ENCODE measurements around the gene UBAP2.
"Not testable (repeated sequence)": the region's sequence is repeated elsewhere in the genome, so short reads cannot be mapped to it uniquely, and the experiment has no call there.

DNA sequence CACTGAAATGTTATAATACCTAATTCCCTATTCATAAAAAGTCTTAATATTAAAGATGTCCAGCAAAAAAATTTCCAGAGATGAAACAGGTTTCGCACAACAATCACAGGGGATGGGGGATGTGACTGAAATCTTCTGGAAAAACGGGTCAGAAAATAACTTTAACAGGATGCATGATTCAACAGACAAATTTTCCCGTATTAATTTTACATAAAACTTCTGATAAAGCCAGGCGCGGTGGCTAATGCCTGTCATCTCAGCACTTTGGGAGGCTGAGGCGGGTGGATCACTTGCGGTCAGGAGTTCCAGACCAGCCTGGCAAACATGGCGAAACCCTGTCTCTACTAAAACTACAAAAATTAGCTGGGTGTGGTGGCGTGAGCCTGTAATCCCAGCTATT is 24.2 kb downstream of the UBAP2 start:
- TF ChIP-seq POLR2A (IDR thresholded peaks at IDR 0.05; ENCODE audit: low read depth, low read length); JUN (IDR thresholded peaks at IDR 0.05; ENCODE audit: borderline replicate concordance, insufficient read depth, insufficient read length, low read depth); EZH2 (IDR thresholded peaks at IDR 0.05; ENCODE audit: borderline replicate concordance, low read depth, low read length, severe bottlenecking); POLR2AphosphoS5 (IDR thresholded peaks at IDR 0.05; ENCODE audit: insufficient read depth, low read depth, low read length); FOS (IDR thresholded peaks at IDR 0.05; ENCODE audit: borderline replicate concordance, insufficient read depth, low read length); MYC (IDR thresholded peaks at IDR 0.05; ENCODE audit: low read depth, low read length); GATA2 (IDR thresholded peaks at IDR 0.05; ENCODE audit: insufficient read depth, insufficient read length, low read depth, low read length): not testable (repeated sequence)
- TF ChIP-seq, protein P1, sequence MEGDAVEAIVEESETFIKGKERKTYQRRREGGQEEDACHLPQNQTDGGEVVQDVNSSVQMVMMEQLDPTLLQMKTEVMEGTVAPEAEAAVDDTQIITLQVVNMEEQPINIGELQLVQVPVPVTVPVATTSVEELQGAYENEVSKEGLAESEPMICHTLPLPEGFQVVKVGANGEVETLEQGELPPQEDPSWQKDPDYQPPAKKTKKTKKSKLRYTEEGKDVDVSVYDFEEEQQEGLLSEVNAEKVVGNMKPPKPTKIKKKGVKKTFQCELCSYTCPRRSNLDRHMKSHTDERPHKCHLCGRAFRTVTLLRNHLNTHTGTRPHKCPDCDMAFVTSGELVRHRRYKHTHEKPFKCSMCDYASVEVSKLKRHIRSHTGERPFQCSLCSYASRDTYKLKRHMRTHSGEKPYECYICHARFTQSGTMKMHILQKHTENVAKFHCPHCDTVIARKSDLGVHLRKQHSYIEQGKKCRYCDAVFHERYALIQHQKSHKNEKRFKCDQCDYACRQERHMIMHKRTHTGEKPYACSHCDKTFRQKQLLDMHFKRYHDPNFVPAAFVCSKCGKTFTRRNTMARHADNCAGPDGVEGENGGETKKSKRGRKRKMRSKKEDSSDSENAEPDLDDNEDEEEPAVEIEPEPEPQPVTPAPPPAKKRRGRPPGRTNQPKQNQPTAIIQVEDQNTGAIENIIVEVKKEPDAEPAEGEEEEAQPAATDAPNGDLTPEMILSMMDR (IDR thresholded peaks at IDR 0.05; ENCODE audit: extremely low read depth in 1 of 2, insufficient read depth in 1 of 2, low read depth in 1 of 2, low read length in 2 of 2) = not testable (repeated sequence)
- TF ChIP-seq, protein P2, sequence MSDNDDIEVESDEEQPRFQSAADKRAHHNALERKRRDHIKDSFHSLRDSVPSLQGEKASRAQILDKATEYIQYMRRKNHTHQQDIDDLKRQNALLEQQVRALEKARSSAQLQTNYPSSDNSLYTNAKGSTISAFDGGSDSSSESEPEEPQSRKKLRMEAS (IDR thresholded peaks at IDR 0.05; ENCODE audit: insufficient read depth, insufficient read length) = not testable (repeated sequence)

All from endothelial cell of umbilical vein (primary cell).